GM23338 (cell line): ENCODE measurements around the gene ABCA12.

Source experiments
- JUNB ChIP-seq: IDR thresholded peaks from one replicate; pipeline ENCODE4 v1.6.1; 2016; ENCODE audit warnings: antibody characterized with exemption; ENCODE audit not compliant: unreplicated experiment
- ZNF331 ChIP-seq: fragments of 250-450 bp; sonication (Bioruptor Pico); IDR thresholded peaks from 2 replicates; pipeline ENCODE4 v1.5.0; 2020; ENCODE audit warnings: low read depth, mild to moderate bottlenecking, moderate library complexity

DNA sequence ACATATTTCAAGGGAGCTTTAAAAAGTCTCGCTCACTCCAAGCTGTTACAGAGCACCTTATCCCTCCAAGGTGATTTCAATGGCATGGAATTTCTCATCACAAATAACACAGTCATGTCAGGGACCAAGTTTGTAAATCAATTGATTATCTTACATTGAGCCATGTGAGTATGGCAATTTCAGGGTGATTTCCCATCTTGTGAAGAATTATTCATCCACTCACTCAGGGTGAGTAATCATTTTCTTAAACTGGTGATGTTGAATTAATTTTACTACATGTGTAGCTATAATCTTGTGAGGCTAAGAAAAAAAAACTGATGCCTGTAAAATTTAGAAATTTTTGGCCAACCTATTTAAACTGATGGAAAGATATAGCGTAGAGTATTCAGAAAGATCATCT, 3.3 kb upstream of the ABCA12 start:
- TF ChIP-seq ZNF331 (CRISPR knock-in tag) = no peak
- TF ChIP-seq JUNB = no peak
